Thymus (tissue), 11 donors: Measurements from ENCODE around the gene NTM. TPM values are rescaled to one million over a fixed set of nuclear protein-coding genes. Genes with fewer than 3 reads are reported as not detected.

Experiments
- DNase-seq, 9 donors: peaks; one replicate each; pipeline ENCODE4 v3.0.0-alpha.2; 2013; ENCODE audit warnings: low spot score in 9 of 9, low read depth in 6 of 9, missing footprints in 1 of 9
- H3K27ac ChIP-seq, 2 donors: one replicate each; pipeline ENCODE4 v1.5.1; 2013; ENCODE audit warnings: control low read depth in 1 of 2, low read depth in 1 of 2, low read length in 1 of 2, mild to moderate bottlenecking in 1 of 2, moderate library complexity in 1 of 2
- H3K27me3 ChIP-seq, 2 donors: one replicate each; pipeline ENCODE4 v1.5.1; 2013; ENCODE audit warnings: low read length in 1 of 2; ENCODE audit not compliant: control insufficient read depth in 2 of 2, insufficient read depth in 1 of 2
- H3K36me3 ChIP-seq, 2 donors: one replicate each; pipeline ENCODE4 v1.5.1; 2013; ENCODE audit warnings: low read length in 1 of 2, mild to moderate bottlenecking in 1 of 2, moderate library complexity in 1 of 2; ENCODE audit not compliant: control insufficient read depth in 2 of 2, insufficient read depth in 2 of 2
- H3K4me1 ChIP-seq, 2 donors: one replicate each; pipeline ENCODE4 v1.5.1; 2013; ENCODE audit warnings: low read length in 2 of 2; ENCODE audit not compliant: control insufficient read depth in 2 of 2, insufficient read depth in 2 of 2
- H3K4me3 ChIP-seq, 2 donors: one replicate each; pipeline ENCODE4 v1.5.1; 2013; ENCODE audit warnings: low read length in 2 of 2, control low read depth in 1 of 2, mild to moderate bottlenecking in 1 of 2
- H3K9me3 ChIP-seq, 2 donors: one replicate each; pipeline ENCODE4 v1.5.1; 2013; ENCODE audit warnings: low read length in 1 of 2, mild to moderate bottlenecking in 1 of 2; ENCODE audit not compliant: control insufficient read depth in 2 of 2, insufficient read depth in 1 of 2
- WGBS: extraction: QIAGEN DNeasy Blood & Tissue Kit; methylation state at CpG from one replicate; pipeline ENCODE4 v1.1.7; 2013; 5-methylcytosine and 5-hydroxymethylcytosine counted together
- polyA plus RNA-seq: library from polyadenylated mRNA; stranded (reverse); fragments of 200-250 nt; gene quantifications from one replicate; pipeline ENCODE4 v1.2.3, GENCODE V29; 2013
- total RNA-seq: library from RNA; stranded (reverse); fragments of 120-200 nt; gene quantifications from one replicate; pipeline ENCODE4 v1.2.4, GENCODE V29; 2013
- donor health status: healthy.

The NTM gene
- total and polyA plus RNA-seq, 2 donors = 0.18 to 0.47 TPM

DNA sequence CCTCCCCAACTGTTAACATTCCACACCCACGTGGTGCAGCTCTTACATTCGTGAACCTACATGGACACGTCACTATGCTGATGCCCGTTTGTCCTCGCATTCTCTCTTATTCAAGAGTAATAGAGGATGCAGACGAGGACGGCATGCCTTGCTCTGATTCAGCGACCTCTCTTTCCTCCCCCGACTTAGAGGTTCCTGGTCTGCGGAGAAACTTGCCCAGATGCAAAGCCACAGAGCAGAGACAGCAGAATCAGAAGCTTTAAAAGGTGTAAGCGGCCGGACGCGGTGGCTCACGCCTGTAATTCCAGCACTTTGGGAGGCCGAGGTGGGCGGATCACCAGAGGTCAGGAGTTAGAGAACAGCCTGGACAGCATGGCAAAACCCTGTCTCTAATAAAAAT is 288.0 kb downstream of the NTM start:
- Histone ChIP-seq H3K9me3 (no peaks in the 10 kb centered on the region), H3K4me3 (no peak overlapping the region), H3K4me1 (peaks cover 0 to 62% of the 10 kb centered on the region in 2 donors), H3K36me3 (no peaks in the 10 kb centered on the region), H3K27ac (no peak overlapping the region), H3K27me3 (no peaks in the 10 kb centered on the region)
- no peak for DNase-seq
- 90% methylated on average over 17 of the region's 17 CpGs for WGBS

DNA sequence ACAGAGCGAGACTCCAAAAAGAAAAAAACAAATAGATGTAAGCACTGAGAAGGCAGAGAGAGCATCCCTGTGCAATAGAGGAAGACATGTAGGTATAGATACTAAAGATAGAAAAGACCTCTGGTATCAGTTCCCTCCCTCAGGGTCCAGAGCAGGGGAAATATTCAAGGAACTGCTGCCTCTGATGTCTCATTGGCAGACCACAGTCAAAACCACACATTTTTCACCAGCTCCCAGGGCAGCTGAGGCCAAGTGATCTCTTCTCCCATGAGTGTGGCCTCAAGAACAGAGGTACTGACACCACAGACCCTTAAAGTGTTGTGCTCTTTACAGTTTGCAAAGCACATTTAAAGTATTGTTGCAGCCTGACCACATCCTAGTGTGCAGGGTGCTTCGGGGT is 288.5 kb downstream of the NTM start:
- 87% methylated on average over 2 of the region's 2 CpGs for WGBS
- Histone ChIP-seq H3K36me3 (no peaks in the 10 kb centered on the region), H3K9me3 (no peaks in the 10 kb centered on the region), H3K27me3 (no peaks in the 10 kb centered on the region), H3K27ac (no peak overlapping the region), H3K4me3 (no peak overlapping the region), H3K4me1 (peaks cover 0 to 56% of the 10 kb centered on the region in 2 donors)
- peak in 1 of 9 donors; percentile 32 for DNase-seq

DNA sequence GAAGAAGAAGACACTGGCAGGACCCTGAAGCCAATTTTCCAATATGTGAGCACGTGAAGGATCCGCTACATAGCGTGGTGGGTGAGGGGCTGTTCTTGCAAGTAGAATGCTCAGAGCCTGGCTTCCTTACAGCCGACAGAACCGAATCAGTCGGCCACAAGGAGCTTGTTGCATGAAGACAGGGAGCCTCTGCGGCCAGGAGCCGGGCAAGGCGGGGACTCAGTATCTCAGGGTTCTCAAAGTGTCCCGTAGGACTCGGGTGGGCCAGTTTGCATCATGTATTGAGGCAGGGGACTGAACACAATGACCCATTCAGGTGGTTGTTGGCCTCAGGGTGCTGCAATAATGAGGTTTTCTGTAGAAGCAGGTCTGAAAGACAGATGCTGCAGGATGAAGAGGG is 289.5 kb downstream of the NTM start:
- Histone ChIP-seq H3K9me3 (no peaks in the 10 kb centered on the region), H3K36me3 (no peaks in the 10 kb centered on the region), H3K27me3 (no peaks in the 10 kb centered on the region), H3K4me3 (no peak overlapping the region), H3K27ac (no peak overlapping the region), H3K4me1 (peaks cover 0 to 46% of the 10 kb centered on the region in 2 donors)
- no peak for DNase-seq
- WGBS = 94% methylated on average over 11 of the region's 11 CpGs

DNA sequence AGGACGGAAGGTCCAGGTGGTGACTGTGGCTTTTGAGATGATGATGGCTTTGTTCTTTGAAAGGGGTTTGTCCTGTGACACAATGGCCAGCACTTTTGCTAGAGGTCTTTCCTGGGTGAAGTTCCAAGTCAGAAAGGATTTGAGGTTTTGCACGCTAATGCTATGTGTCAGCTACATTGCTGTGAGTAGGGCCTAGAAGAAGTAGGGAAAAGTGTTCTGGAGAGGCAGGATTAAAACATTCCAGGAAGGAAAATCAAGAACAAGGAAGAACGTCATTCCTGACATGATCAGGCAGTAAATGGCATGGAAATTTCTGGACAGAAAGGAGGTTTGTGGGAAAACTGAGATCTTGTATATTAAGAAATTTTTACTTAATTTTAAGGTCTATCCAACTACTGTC is 290.7 kb downstream of the NTM start:
- no peaks in the 10 kb centered on the region for H3K36me3 ChIP-seq
- no peaks in the 10 kb centered on the region for H3K9me3 ChIP-seq
- H3K4me3 ChIP-seq = no peak overlapping the region
- 89% methylated on average over 3 of the region's 3 CpGs for WGBS
- no peaks in the 10 kb centered on the region for H3K27me3 ChIP-seq
- peaks cover 0 to 34% of the 10 kb centered on the region in 2 donors for H3K4me1 ChIP-seq
- H3K27ac ChIP-seq = no peak overlapping the region
- no peak for DNase-seq

DNA sequence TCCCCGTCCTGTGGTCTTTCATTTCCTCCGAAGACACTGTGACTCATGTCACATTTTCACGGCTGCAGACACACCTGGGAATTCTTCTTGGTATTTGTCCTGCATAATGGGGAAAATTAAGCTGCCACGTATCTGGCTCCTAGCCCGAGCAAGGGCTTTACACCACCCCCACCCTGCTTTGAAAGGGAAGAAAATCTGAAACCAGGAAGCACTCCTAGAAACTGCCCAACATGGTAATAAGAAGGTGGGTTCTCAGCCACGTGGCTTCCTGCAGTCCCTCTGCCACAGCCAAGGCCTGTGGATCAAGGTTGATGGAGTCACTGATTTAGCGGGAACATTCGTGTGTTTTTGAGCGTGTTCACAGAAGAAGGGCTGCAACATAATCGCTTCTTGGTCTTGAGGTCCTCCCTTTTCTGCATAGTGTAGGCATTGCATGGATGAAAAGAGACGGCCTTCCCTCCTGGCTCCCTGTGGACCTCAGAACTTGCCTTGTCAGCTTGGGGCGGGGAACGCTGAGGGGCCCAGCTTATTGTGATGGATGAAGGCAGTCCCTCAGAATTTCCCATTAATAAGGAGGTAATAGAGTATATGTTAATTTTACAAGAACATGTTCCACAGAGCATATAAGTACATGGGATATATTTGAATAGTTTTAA is 292.0 kb downstream of the NTM start:
- Histone ChIP-seq H3K36me3 (no peaks in the 10 kb centered on the region), H3K27me3 (no peaks in the 10 kb centered on the region), H3K27ac (no peak overlapping the region), H3K9me3 (no peaks in the 10 kb centered on the region), H3K4me3 (no peak overlapping the region), H3K4me1 (peaks cover 0 to 21% of the 10 kb centered on the region in 2 donors)
- 81% methylated on average over 13 of the region's 13 CpGs for WGBS
- DNase-seq = no peak

DNA sequence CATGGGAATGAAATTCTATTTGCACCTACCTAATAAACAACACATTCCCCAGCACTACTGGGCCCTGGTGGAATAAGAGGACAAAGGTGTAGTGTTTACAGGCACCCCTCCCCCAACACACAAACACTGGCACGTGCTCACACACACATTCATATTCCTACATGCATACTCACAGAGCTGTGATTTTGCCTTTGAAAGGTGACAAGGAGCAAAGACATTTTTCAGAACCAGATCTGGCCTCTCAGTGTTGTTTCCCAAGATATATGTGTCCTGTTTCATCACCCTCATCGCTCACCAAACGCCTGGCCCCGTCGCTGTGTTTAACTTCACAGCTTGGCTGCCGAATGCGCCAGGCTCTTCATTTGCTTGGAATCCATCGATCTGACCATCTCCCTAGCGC is 292.6 kb downstream of the NTM start:
- 95% methylated on average over 9 of the region's 9 CpGs for WGBS
- Histone ChIP-seq H3K4me3 (no peak overlapping the region), H3K4me1 (peaks cover 0 to 17% of the 10 kb centered on the region in 2 donors), H3K27ac (no peak overlapping the region), H3K27me3 (no peaks in the 10 kb centered on the region), H3K9me3 (no peaks in the 10 kb centered on the region), H3K36me3 (no peaks in the 10 kb centered on the region)
- no peak for DNase-seq

DNA sequence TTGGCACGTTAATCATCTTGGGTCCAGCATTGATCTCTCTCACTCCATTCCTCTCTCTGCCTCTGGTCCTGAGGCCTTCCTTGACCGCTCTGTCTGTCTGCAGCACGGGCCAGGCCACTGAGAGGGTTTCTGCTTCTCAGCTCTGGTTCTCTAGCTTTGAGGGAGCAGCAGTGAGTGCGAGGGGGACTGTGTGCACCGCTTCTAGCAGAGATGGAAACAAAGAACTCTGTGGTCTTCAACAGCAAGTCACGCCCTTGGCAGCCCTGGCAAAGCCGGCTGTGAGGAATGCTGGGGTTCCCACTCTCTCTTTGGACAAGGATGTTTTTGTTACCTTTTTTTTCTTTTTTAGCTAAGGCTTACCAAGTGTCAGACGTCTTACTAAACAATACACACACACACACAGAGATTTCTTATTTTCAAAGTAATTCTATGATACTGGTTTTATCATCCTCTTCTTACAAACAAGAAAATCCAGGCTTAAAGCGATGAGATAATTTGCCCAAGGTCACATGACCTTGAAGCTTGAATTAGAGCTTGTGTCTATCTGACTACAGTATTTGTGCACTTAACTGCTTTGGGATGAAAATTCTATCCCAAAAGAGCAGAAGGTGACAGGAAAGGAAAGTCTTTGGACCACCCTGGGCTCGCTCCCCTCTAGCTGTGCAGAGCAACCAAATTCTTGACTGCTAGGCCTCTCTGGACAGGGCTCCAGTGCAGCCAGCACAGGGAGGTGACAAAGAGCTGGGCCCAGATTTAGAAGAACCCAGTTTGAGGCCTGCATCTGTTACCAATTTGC is 293.2 kb downstream of the NTM start:
- WGBS = 90% methylated on average over 10 of the region's 10 CpGs
- no peaks in the 10 kb centered on the region for H3K27me3 ChIP-seq
- no peak for DNase-seq
- no peak overlapping the region for H3K4me3 ChIP-seq
- H3K36me3 ChIP-seq = no peaks in the 10 kb centered on the region
- no peak overlapping the region for H3K27ac ChIP-seq
- peaks cover 0 to 12% of the 10 kb centered on the region in 2 donors for H3K4me1 ChIP-seq
- H3K9me3 ChIP-seq = no peaks in the 10 kb centered on the region

DNA sequence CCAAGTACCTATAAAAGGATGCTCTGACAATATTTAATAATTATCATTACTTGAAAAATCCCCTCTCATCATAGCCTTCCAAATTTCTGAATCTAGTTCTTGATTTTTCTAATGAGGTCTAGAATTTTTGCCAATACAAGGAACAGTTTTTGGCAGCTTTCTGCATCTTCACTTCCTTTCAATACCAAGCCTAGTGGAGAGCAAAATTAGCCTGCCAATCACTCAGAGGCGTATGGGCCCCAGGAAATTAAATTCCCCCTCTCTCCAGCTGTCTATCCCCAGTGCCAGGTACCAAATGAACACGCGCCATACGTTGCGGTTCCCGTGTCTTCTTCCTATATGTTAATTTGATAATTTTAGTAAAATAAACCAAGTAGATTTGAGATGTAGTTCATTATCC is 293.9 kb downstream of the NTM start:
- H3K27ac ChIP-seq = no peak overlapping the region
- H3K27me3 ChIP-seq = no peaks in the 10 kb centered on the region
- H3K36me3 ChIP-seq = no peaks in the 10 kb centered on the region
- no peak for DNase-seq
- H3K4me3 ChIP-seq = no peak overlapping the region
- peaks cover 0 to 8% of the 10 kb centered on the region in 2 donors for H3K4me1 ChIP-seq
- WGBS = 88% methylated on average over 6 of the region's 6 CpGs
- no peaks in the 10 kb centered on the region for H3K9me3 ChIP-seq

DNA sequence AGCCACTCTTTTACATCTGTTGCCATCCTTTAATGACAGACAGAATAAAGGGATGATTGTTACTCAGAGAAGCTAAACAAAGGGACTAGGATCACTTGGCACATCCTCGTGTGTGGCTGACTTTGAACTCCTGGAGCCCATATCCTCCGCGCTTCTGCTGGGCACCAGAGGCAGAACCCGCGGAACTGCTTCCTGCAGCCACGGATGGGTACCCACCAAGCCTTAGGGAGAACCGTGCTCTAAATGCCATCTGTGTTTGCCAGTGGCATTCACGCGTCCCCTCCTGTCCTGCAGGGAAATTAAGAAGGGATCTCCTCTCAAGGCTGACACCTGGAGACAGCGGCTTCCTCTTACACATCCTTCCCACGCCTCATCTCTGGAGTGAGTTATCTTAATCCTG is 294.4 kb downstream of the NTM start:
- WGBS = 90% methylated on average over 11 of the region's 11 CpGs
- no peaks in the 10 kb centered on the region for H3K36me3 ChIP-seq
- no peaks in the 10 kb centered on the region for H3K27me3 ChIP-seq
- no peak overlapping the region for H3K27ac ChIP-seq
- H3K4me3 ChIP-seq = no peak overlapping the region
- H3K4me1 ChIP-seq = peaks cover 0 to 7% of the 10 kb centered on the region in 2 donors
- no peak for DNase-seq
- H3K9me3 ChIP-seq = no peaks in the 10 kb centered on the region
